SKM-1 (cell line): Measurements from ENCODE around the gene CDH23.

Experiments used
- DNase-seq: peaks from one replicate; lab custom pipeline; 2025; ENCODE audit not compliant: unreplicated experiment; lab: John Stamatoyannopoulos, UW

Gene CDH23

DNA sequence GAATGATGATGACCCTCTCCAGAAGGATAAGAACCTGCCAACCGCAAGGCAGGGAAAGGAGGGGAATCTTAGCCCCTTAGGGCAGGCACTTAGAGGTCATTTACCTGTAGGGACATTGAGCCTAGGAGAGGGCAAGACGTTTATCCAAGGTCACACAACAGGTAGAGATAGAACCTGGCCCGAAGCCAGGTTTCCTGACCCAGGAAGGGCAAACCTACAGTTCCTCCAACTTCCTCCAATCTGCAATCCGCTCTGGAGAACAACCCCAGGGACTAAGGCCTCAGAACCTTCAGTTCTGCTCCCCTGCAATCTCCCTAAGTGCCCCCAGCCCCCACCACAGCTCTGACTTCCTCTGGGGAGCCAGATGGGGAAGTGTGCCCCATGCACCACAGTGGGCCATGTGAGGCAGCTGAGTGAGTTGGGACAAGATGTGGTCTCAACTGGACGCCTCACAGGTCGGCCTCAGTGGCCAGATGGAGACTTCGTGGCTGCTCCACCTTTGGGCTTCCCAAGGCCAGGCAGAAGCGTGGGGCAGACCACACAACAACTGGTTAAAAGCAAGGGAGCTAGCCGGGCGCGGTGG lies 455.7 kb downstream of the CDH23 start:
- DNase-seq: peak; percentile 94

DNA sequence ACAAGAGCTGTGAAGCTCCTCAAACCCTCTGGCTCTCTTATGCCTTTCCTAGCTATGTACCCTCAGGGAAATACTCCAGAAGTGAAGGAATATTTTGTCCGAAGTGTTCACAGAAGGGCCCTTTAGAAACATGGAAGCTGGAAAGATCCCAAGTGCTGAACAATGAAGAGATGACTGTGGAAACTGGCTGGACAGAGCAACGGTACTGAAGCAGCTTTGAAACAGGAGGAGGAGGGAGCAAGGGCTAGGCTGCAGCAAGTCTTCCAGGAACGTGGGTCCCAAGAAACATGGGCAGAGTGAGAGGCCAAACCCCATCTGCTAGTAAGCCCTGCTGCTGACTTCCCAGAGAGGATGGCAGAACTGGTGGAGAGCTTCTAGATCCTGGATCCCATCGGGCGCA lies 457.3 kb downstream of the CDH23 start:
- no peak for DNase-seq

- DNase-seq: no peak
These were observed 459.9 kb downstream of the CDH23 start for GRCh38 chr10:71856619-71857018.

DNA sequence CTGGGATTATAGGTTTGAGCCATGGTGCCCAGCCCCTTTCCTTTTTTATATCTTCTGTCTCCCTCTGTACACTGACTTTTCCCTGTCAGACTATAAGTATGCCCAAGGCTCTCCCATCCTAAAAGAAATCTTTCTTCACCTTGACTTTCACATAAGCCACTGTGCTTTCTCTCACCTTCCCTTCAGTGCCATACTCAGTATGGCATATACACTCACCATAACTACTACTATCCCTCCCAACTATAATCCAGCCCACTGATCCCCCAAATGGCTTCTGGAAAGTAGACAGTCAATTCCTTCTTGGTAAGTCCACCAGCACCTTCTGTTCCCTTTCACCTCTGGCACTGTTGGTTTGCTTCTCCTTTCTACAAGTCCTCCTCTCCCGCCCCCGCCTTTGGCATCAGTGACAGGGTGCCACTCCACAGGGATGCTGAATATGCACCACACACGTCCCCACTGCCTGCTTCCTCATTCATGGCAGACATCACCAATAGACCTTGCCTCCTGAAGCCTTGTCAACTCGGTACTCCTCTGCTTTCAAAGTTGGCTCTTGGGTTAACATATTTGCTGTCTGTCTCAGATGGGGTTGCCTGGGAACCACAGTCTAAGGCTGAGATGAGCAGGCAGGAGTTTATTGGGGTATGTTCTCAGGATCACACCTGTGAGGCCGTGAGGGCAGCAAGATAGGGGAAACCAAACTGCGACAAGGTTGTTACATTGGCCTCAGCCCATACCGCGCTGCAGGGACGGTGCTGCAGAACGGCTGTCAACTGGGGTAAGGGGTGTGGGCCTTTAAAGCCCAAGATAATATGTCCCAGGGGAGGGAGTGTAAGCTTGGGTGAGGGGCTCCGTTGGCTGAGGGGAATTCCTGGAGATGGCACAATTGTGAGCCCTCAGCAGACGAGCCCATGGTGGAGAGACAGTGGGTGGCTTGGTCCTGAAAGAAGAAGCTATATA lies 461.5 kb downstream of the CDH23 start:
- DNase-seq: no peak

DNA sequence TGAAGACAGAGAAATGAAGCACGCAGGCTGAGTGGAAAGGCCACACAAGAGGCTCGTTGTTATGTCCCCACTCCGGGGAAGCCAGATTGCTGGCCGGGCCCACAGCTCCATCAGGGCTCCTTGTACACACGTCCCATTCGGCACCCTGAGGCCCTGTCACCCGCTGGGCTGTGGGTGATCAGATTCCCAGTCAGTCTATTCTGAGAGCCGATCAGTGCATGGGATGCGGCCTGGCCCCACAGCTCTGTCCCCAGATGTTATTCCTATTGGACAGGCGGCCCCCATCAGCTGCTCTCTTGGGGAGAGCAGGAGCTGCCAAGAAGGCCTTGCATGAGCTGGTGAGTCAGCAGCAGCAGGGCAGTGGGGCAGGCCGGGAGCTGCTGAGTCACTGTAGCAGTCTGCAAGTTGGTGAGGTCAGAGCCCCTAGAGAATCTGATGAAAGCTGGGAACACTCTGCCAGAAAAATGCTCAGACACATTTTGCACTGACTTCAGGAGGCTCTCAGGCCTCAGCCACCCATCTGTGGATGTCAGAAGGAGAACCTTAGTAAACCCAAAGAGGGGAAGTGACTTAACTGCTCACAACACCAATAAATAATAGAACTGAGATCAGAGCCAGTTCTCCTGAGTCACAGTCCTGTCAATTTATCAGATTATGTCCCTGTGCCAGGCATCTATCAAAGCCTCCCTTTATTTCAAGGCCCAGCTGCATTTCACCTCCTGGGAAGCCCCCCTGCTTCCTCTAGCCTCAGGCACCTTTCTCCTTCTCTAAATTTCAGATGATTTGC lies 463.7 kb downstream of the CDH23 start:
- DNase-seq: peak; percentile 67

GRCh38 chr10:71863203-71863602 lies 466.5 kb downstream of the CDH23 start:
- no peak for DNase-seq

DNA sequence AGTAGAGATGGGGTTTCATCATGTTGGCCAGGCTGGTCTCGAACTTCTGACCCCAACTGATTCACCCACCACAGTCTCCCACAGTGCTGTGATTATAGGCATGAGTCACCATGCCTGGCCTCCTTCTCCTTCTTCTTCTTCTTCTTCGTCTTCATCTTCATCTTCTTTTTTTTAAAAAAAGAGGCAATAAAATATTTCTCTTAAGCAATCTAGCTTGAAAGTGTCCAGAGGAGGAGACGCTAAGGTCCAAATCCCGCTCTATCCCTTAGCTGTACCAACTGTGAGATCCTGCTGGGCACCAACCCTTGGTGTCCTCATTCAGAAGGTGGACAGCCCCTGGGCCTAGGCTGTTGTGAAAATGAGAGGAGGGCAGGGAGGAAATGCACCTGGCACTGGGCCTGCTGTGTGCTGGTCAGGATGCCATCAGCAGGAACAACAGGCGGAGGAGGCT lies 468.2 kb downstream of the CDH23 start:
- DNase-seq: no peak
